IMR-90 (cell line): ENCODE measurements around the gene ZNF597. TPM values are rescaled to one million over a fixed set of nuclear protein-coding genes. Genes with fewer than 3 reads are reported as not detected.

Experiments used
- ATAC-seq: fragments of 200-7000 bp; cut with Tn5 transposase; 2 replicates; pipeline ENCODE4 v1.9.1; 2020; ENCODE audit warnings: low read depth, mild to moderate bottlenecking, moderate library complexity
- BruUV-seq: library from RNA; stranded (reverse); fragments of 400-500 nt; replicated peaks from 2 replicates; lab custom pipeline; 2021; lab: Mats Ljungman, UMichigan
- CTCF ChIA-PET: fragments of 300-600 bp; formaldehyde crosslinking; extraction: SDS; loops from one replicate; lab custom pipeline; 2021; ENCODE audit warnings: antibody characterized with exemption; lab: Yijun Ruan, JAX
- POLR2A ChIA-PET: fragments of 300-600 bp; sonication (Branson Sonifier 250); formaldehyde crosslinking; loops from one replicate; lab custom pipeline; 2022; ENCODE audit warnings: antibody characterized with exemption; ENCODE audit not compliant: unreplicated experiment; lab: Charles Lee
- DNase-seq: peaks from one replicate; pipeline ENCODE4 v3.0.0; 2013
- H2AFZ ChIP-seq: replicated peaks from 2 replicates; pipeline ENCODE3; 2013; ENCODE audit warnings: low read length, mild to moderate bottlenecking; ENCODE audit not compliant: poor library complexity
- H2AK5ac ChIP-seq: 2 replicates; pipeline ENCODE4 v1.6.1; 2013; ENCODE audit warnings: low read depth, low read length, inconsistent platforms
- H2AK9ac ChIP-seq: replicated peaks from 2 replicates; pipeline ENCODE3; 2013; ENCODE audit warnings: mild to moderate bottlenecking, low read depth, low read length, moderate library complexity; ENCODE audit not compliant: poor library complexity
- H2BK120ac ChIP-seq: 2 replicates; pipeline ENCODE4 v1.6.1; 2013; ENCODE audit warnings: low read depth, low read length, inconsistent platforms
- H2BK15ac ChIP-seq: 3 replicates; pipeline ENCODE4 v1.6.1; 2013; ENCODE audit warnings: low read depth, low read length, inconsistent platforms
- H2BK20ac ChIP-seq: 2 replicates; pipeline ENCODE4 v1.6.1; 2013; ENCODE audit warnings: low read depth, mild to moderate bottlenecking, inconsistent platforms, low read length, moderate library complexity
- H2BK5ac ChIP-seq: 2 replicates; pipeline ENCODE4 v1.6.1; 2013; ENCODE audit warnings: mild to moderate bottlenecking, low read depth, low read length, inconsistent platforms; ENCODE audit not compliant: poor library complexity, severe bottlenecking
- H3K14ac ChIP-seq: replicated peaks from 2 replicates; pipeline ENCODE4 v1.6.1; 2013; ENCODE audit warnings: low read depth, low read length, inconsistent platforms
- H3K18ac ChIP-seq: 2 replicates; pipeline ENCODE4 v1.6.1; 2013; ENCODE audit warnings: low read depth, low read length, control low read depth
- H3K23ac ChIP-seq: 2 replicates; pipeline ENCODE4 v1.6.1; 2013; ENCODE audit warnings: low read depth, low read length, inconsistent platforms
- H3K27ac ChIP-seq: 2 replicates; pipeline ENCODE4 v1.5.1; 2013; ENCODE audit warnings: mild to moderate bottlenecking, control low read depth, low read length; ENCODE audit not compliant: insufficient read depth
- H3K27me3 ChIP-seq: 2 replicates; pipeline ENCODE4 v1.6.1; 2013; ENCODE audit warnings: low read length; ENCODE audit not compliant: control insufficient read depth, insufficient read depth
- H3K36me3 ChIP-seq: 2 replicates; pipeline ENCODE4 v1.6.1; 2013; ENCODE audit warnings: low read length, mixed read lengths; ENCODE audit not compliant: control insufficient read depth, insufficient read depth
- H3K4ac ChIP-seq: 2 replicates; pipeline ENCODE4 v1.6.1; 2013; ENCODE audit warnings: low read depth, low read length, inconsistent platforms
- H3K4me1 ChIP-seq: 2 replicates; pipeline ENCODE4 v1.6.1; 2013; ENCODE audit warnings: low read length, mixed read lengths; ENCODE audit not compliant: control insufficient read depth, insufficient read depth
- H3K4me2 ChIP-seq: 2 replicates; pipeline ENCODE4 v1.6.1; 2013; ENCODE audit warnings: low read depth, mild to moderate bottlenecking, control low read depth, low read length, moderate library complexity
- H3K4me3 ChIP-seq: 2 replicates; pipeline ENCODE4 v1.5.1; 2013; ENCODE audit warnings: low read depth, mild to moderate bottlenecking, control low read depth, low read length, moderate library complexity; ENCODE audit not compliant: insufficient read depth
- H3K56ac ChIP-seq: 2 replicates; pipeline ENCODE4 v1.6.1; 2013; ENCODE audit warnings: low read length, inconsistent platforms; ENCODE audit not compliant: insufficient read depth; ENCODE audit errors: extremely low read depth
- H3K79me1 ChIP-seq, 2 experiments: 2 replicates each; pipeline ENCODE4 v1.6.1; 2013; ENCODE audit warnings: low read length in 2 of 2, inconsistent platforms in 1 of 2, low read depth in 1 of 2
- H3K9ac ChIP-seq: 2 replicates; pipeline ENCODE4 v1.6.1; 2013; ENCODE audit warnings: low read depth, low read length, control low read depth
- H3K9me1 ChIP-seq: 2 replicates; pipeline ENCODE4 v1.6.1; 2013; ENCODE audit warnings: low read length, inconsistent platforms; ENCODE audit not compliant: insufficient read depth
- H3K9me3 ChIP-seq: 2 replicates; pipeline ENCODE4 v1.6.1; 2013; ENCODE audit warnings: low read length; ENCODE audit not compliant: control insufficient read depth, insufficient read depth
- H4K20me1 ChIP-seq: 2 replicates; pipeline ENCODE4 v1.6.1; 2013; ENCODE audit warnings: low read length, inconsistent platforms; ENCODE audit not compliant: insufficient read depth
- H4K5ac ChIP-seq: 2 replicates; pipeline ENCODE4 v1.6.1; 2013; ENCODE audit warnings: mild to moderate bottlenecking, low read depth, low read length, control low read depth
- H4K8ac ChIP-seq, 2 experiments: 2 replicates each; pipeline ENCODE4 v1.6.1; 2013; ENCODE audit warnings: low read depth in 2 of 2, low read length in 2 of 2, control low read depth in 1 of 2, inconsistent platforms in 1 of 2
- H4K91ac ChIP-seq: 2 replicates; pipeline ENCODE4 v1.6.1; 2013; ENCODE audit warnings: low read depth, low read length, inconsistent platforms; ENCODE audit not compliant: insufficient read depth
- CEBPB ChIP-seq: IDR thresholded peaks from 2 replicates; pipeline ENCODE4 v1.6.1; 2012; ENCODE audit warnings: low read depth, low read length, improper control_type of control experiment
- FOS ChIP-seq: fragments of 150-350 bp; IDR thresholded peaks from 2 replicates; pipeline ENCODE4 v1.6.1; 2016; ENCODE audit warnings: low read depth, low read length
- MAZ ChIP-seq: IDR thresholded peaks from 2 replicates; pipeline ENCODE4 v1.6.1; 2012; ENCODE audit warnings: low read depth, mild to moderate bottlenecking, low read length, improper control_type of control experiment, moderate library complexity, borderline replicate concordance
- NFE2L2 ChIP-seq: fragments of 150-350 bp; IDR thresholded peaks from 2 replicates; pipeline ENCODE4 v1.6.1; 2016; ENCODE audit warnings: low read depth, mild to moderate bottlenecking, low read length
- POLR2A ChIP-seq: IDR thresholded peaks from 2 replicates; pipeline ENCODE4 v1.6.1; 2012; ENCODE audit warnings: mild to moderate bottlenecking, low read depth, low read length
- RAD21 ChIP-seq: IDR thresholded peaks from 2 replicates; pipeline ENCODE4 v1.6.1; 2012; ENCODE audit warnings: low read length, improper control_type of control experiment
- RCOR1 ChIP-seq: IDR thresholded peaks from 2 replicates; pipeline ENCODE4 v1.6.1; 2012; ENCODE audit warnings: mild to moderate bottlenecking, low read length, improper control_type of control experiment; ENCODE audit not compliant: insufficient replicate concordance
- SMC3 ChIP-seq: fragments of 150-350 bp; IDR thresholded peaks from 2 replicates; pipeline ENCODE4 v1.6.1; 2016; ENCODE audit warnings: low read depth, mild to moderate bottlenecking, antibody characterized with exemption, low read length, moderate library complexity
- USF2 ChIP-seq: fragments of 150-350 bp; IDR thresholded peaks from 2 replicates; pipeline ENCODE4 v1.6.1; 2017; ENCODE audit warnings: mild to moderate bottlenecking, antibody characterized with exemption, low read length, low read depth
- WGBS, 2 experiments: methylation state at CpG; one replicate each; pipeline versions ENCODE4 v1.1.5 to v1.1.7; 2013; ENCODE audit warnings: missing lambda C conversion rate in 2 of 2; ENCODE audit not compliant: insufficient read length in 1 of 2; ENCODE audit errors: extremely low coverage in 2 of 2; 5-methylcytosine and 5-hydroxymethylcytosine counted together
- dilution Hi-C: fragments of 300-500 bp; cut with HindIII; formaldehyde crosslinking; loops from one replicate; pipeline ENCODE4 v1.14.3; 2018; ENCODE audit warnings: low sequenced_read_pairs; ENCODE audit not compliant: unreplicated experiment
- in situ Hi-C: fragments of 300-500 bp; cut with MboI; formaldehyde crosslinking; loops from 3 replicates; pipeline ENCODE4 v1.14.3; 2019; ENCODE audit warnings: low sequenced_read_pairs, inconsistent platforms, mixed read lengths
- intact Hi-C: fragments of 100-400 bp; cut with micrococcal nuclease; formaldehyde crosslinking; loops from 2 replicates; pipeline ENCODE4 v1.10.0; 2022
- polyA plus RNA-seq, 3 experiments: library from polyadenylated mRNA; depleted of rRNA; stranded (reverse); fragments of >200 nt; gene quantifications; 2 replicates each; pipeline ENCODE4 v1.2.3, GENCODE V29; 2012; ENCODE audit warnings: low replicate concordance in 1 of 3
- total RNA-seq: library from RNA; depleted of rRNA; stranded (reverse); fragments of >200 nt; gene quantifications from 2 replicates; pipeline ENCODE4 v1.2.3, GENCODE V29; 2012
- TF ChIP-seq, protein P1 (sequence below): fragments of 150-350 bp; IDR thresholded peaks from 2 replicates; pipeline ENCODE4 v1.6.1; 2016; ENCODE audit warnings: low read depth, mild to moderate bottlenecking, low read length, moderate library complexity, borderline replicate concordance
- TF ChIP-seq, protein P2 (sequence below): conservative IDR thresholded peaks from 2 replicates; pipeline ENCODE4 v1.5.1; 2012; ENCODE audit warnings: mild to moderate bottlenecking, low read depth, low read length, improper control_type of control experiment

ZNF597 gene
- total and polyA plus RNA-seq, 2 of the 4 experiments (the other 2 are of a cell fraction): 0.91 to 3.0 TPM

GRCh38 chr16:3457434-3458252 lies 14.3 kb upstream of the ZNF597 start:
- BruUV-seq: no TSS peak
- peak overlapping the region; percentile 97 for H2AFZ ChIP-seq
- H3K4me2 ChIP-seq: peak overlapping the region; percentile 93
- H3K4me1 ChIP-seq: peaks cover 9% of the 10 kb centered on the region
- peak; percentile 87 for DNase-seq
- peaks cover 42% of the 10 kb centered on the region for H4K20me1 ChIP-seq
- peak overlapping the region; percentile 81 for H2BK120ac ChIP-seq
- H4K8ac ChIP-seq: peak overlapping the region; percentile 89 to 97
- peak overlapping the region; percentile 62; the same call in 1 of the 2 replicates for H3K18ac ChIP-seq
- H2AK9ac ChIP-seq: peak overlapping the region; percentile 90
- peak overlapping the region; percentile 97 for H4K91ac ChIP-seq
- 3% methylated on average over 29 of the region's 83 CpGs; no CpG with 5 or more reads in 1 of the 2 experiments for WGBS, 2 experiments
- POLR2A ChIA-PET: no interaction called here
- H2AK5ac ChIP-seq: peak overlapping the region; percentile 20; the same call in 1 of the 2 replicates
- peak overlapping the region; percentile 73 for H3K9ac ChIP-seq
- 0 out of 2 replicates have a peak overlapping the region, but pooled peaks have one; percentile 38 for H3K56ac ChIP-seq
- peak overlapping the region; percentile 86 for H3K4me3 ChIP-seq
- no peaks in the 10 kb centered on the region for H3K36me3 ChIP-seq
- CTCF ChIA-PET: interaction anchor here (0.6 kb wide), 1 partner anchor 13 kb away, joined by 3 read pairs; no protein-coding TSS in a partner anchor
- H3K14ac ChIP-seq: peak overlapping the region; percentile 95
- H3K79me1 ChIP-seq: peaks cover 10 to 53% of the 10 kb centered on the region in 2 experiments; a peak in 3 of 4 replicates
- no peaks in the 10 kb centered on the region for H3K27me3 ChIP-seq
- in situ Hi-C loops (no loop called here), dilution Hi-C loops (no loop called here), intact Hi-C loops (loop anchor here (2.0 kb wide), 2 partner anchors 43 to 57 kb away; partner anchors contain the start of genes CLUAP1, ZNF174 and ZSCAN32)
- no peak overlapping the region for H2BK20ac ChIP-seq
- peak overlapping the region; percentile 76; the same call in 1 of the 2 replicates for H3K23ac ChIP-seq
- H3K9me3 ChIP-seq: no peaks in the 10 kb centered on the region
- ATAC-seq: peak; percentile 92
- H2BK5ac ChIP-seq: peak overlapping the region; percentile 89
- TF ChIP-seq, protein P1, sequence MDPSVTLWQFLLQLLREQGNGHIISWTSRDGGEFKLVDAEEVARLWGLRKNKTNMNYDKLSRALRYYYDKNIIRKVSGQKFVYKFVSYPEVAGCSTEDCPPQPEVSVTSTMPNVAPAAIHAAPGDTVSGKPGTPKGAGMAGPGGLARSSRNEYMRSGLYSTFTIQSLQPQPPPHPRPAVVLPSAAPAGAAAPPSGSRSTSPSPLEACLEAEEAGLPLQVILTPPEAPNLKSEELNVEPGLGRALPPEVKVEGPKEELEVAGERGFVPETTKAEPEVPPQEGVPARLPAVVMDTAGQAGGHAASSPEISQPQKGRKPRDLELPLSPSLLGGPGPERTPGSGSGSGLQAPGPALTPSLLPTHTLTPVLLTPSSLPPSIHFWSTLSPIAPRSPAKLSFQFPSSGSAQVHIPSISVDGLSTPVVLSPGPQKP: no peak
- TF ChIP-seq USF2 (peak; percentile 97), RAD21 (peak; percentile 45), SMC3 (peak; percentile 38), MAZ (peak; percentile 74; the same call in 1 of the 2 replicates), RCOR1 (no peak), NFE2L2 (no peak), POLR2A (peak; percentile 82), CEBPB (peak; percentile 49), FOS (no peak)
- TF ChIP-seq, protein P2, sequence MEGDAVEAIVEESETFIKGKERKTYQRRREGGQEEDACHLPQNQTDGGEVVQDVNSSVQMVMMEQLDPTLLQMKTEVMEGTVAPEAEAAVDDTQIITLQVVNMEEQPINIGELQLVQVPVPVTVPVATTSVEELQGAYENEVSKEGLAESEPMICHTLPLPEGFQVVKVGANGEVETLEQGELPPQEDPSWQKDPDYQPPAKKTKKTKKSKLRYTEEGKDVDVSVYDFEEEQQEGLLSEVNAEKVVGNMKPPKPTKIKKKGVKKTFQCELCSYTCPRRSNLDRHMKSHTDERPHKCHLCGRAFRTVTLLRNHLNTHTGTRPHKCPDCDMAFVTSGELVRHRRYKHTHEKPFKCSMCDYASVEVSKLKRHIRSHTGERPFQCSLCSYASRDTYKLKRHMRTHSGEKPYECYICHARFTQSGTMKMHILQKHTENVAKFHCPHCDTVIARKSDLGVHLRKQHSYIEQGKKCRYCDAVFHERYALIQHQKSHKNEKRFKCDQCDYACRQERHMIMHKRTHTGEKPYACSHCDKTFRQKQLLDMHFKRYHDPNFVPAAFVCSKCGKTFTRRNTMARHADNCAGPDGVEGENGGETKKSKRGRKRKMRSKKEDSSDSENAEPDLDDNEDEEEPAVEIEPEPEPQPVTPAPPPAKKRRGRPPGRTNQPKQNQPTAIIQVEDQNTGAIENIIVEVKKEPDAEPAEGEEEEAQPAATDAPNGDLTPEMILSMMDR: peak; percentile 59
- peak overlapping the region; percentile 84 for H3K27ac ChIP-seq
- peak overlapping the region; percentile 81 for H4K5ac ChIP-seq
- H3K4ac ChIP-seq: peak overlapping the region; percentile 94
- H2BK15ac ChIP-seq: no peak overlapping the region
- H3K9me1 ChIP-seq: peaks cover 26% of the 10 kb centered on the region
